Mesothelial cell of epicardium (in vitro differentiated cells): Measurements from ENCODE around the gene PAQR4. TPM values are rescaled to one million over a fixed set of nuclear protein-coding genes. Genes with fewer than 3 reads are reported as not detected.

Source experiments
- DNase-seq, 2 experiments: peaks; one replicate each; pipeline ENCODE4 v3.0.0; 2021; ENCODE audit warnings: low spot score in 2 of 2; ENCODE audit not compliant: unreplicated experiment in 2 of 2
- H3K27ac Mint-ChIP-seq: 2 replicates; pipeline ENCODE4 v1.8.0; 2021; ENCODE audit warnings: mixed read lengths
- H3K27me3 Mint-ChIP-seq: 2 replicates; pipeline ENCODE4 v1.8.0; 2021; ENCODE audit warnings: low read depth, mixed read lengths
- H3K36me3 Mint-ChIP-seq: 2 replicates; pipeline ENCODE4 v1.8.0; 2021; ENCODE audit warnings: mixed read lengths
- H3K4me1 Mint-ChIP-seq: 2 replicates; pipeline ENCODE4 v1.8.0; 2021; ENCODE audit warnings: mixed read lengths
- H3K4me3 Mint-ChIP-seq: 2 replicates; pipeline ENCODE4 v1.8.0; 2021; ENCODE audit warnings: mild to moderate bottlenecking, moderate library complexity, mixed read lengths
- H3K9me3 Mint-ChIP-seq: 2 replicates; pipeline ENCODE4 v1.8.0; 2021; ENCODE audit warnings: mixed read lengths
- CTCF ChIP-seq: fragments of 200-600 bp; sonication (generic); IDR thresholded peaks from one replicate; pipeline ENCODE4 v1.5.0; 2021; ENCODE audit warnings: antibody characterized with exemption; ENCODE audit not compliant: unreplicated experiment
- total RNA-seq: library from RNA; stranded (reverse); gene quantifications from 3 replicates; pipeline ENCODE4 v1.2.1, GENCODE V29; 2021

Gene PAQR4
- total RNA-seq, 1 donor from 2014 or later = 10.1 TPM

GRCh38 chr16:2962334-2963073, 6.6 kb upstream of the PAQR4 start:
- no peak for TF ChIP-seq CTCF
- Mint-ChIP-seq H3K4me3 (peak overlapping the region; percentile 48), H3K27ac (peak overlapping the region; percentile 30), H3K27me3 (peaks cover 29% of the 10 kb centered on the region), H3K36me3 (no peaks in the 10 kb centered on the region), H3K4me1 (peaks cover 11% of the 10 kb centered on the region), H3K9me3 (no peaks in the 10 kb centered on the region)
- no peak for DNase-seq

GRCh38 chr16:2963074-2963722, 6.0 kb upstream of the PAQR4 start:
- Mint-ChIP-seq H3K4me1 (peaks cover 12% of the 10 kb centered on the region), H3K36me3 (no peaks in the 10 kb centered on the region), H3K9me3 (no peaks in the 10 kb centered on the region), H3K4me3 (peak overlapping the region; percentile 87), H3K27me3 (peaks cover 29% of the 10 kb centered on the region), H3K27ac (peak overlapping the region; percentile 79)
- DNase-seq = peak in 1 of 2 experiments; percentile 62
- TF ChIP-seq CTCF = no peak

GRCh38 chr16:2963723-2964474, 5.2 kb upstream of the PAQR4 start, which contains the start of gene KREMEN2:
KREMEN2 (plus strand) TSS chr16:2964275; CDS start chr16:2964521, 246 bp downstream.
- peak in 1 of 2 experiments; percentile 74 for DNase-seq
- peaks cover 29% of the 10 kb centered on the region for H3K27me3 Mint-ChIP-seq
- H3K4me1 Mint-ChIP-seq = peaks cover 17% of the 10 kb centered on the region
- peak within 1 kb of the TSS; percentile 87 for H3K4me3 Mint-ChIP-seq
- H3K9me3 Mint-ChIP-seq = no peaks in the 10 kb centered on the region
- no peaks in the 10 kb centered on the region for H3K36me3 Mint-ChIP-seq
- no peak for TF ChIP-seq CTCF
- H3K27ac Mint-ChIP-seq = peak within 1 kb of the TSS; percentile 79

- TF ChIP-seq CTCF = no peak
- H3K36me3 Mint-ChIP-seq = no peaks in the 10 kb centered on the region
- no peak overlapping the region for H3K27ac Mint-ChIP-seq
- peak; percentile 78 to 87 for DNase-seq
- peaks cover 17% of the 10 kb centered on the region for H3K4me1 Mint-ChIP-seq
- H3K9me3 Mint-ChIP-seq = no peaks in the 10 kb centered on the region
- peaks cover 24% of the 10 kb centered on the region for H3K27me3 Mint-ChIP-seq
- peak overlapping the region; percentile 87 for H3K4me3 Mint-ChIP-seq
Observed at GRCh38 chr16:2964475-2965336, 4.4 kb upstream of the PAQR4 start.
